Brain microvascular endothelial cell (primary cell): ENCODE measurements around the gene ZNF800.

ENCODE experiments used
- DNase-seq: peaks from one replicate; pipeline ENCODE4 v3.0.0-alpha.2; 2020
- H3K27ac ChIP-seq: fragments of 250-450 bp; sonication (Bioruptor Pico); 2 replicates; pipeline ENCODE4 v1.5.1; 2020; ENCODE audit warnings: mild to moderate bottlenecking, moderate library complexity
- H3K27me3 ChIP-seq: fragments of 250-450 bp; sonication (Bioruptor Pico); replicated peaks from 2 replicates; pipeline ENCODE4 v1.5.1; 2020; ENCODE audit warnings: mild to moderate bottlenecking
- H3K36me3 ChIP-seq: fragments of 250-450 bp; sonication (Bioruptor Pico); replicated peaks from 2 replicates; pipeline ENCODE4 v1.5.1; 2020; ENCODE audit warnings: mild to moderate bottlenecking
- H3K4me3 ChIP-seq: 2 replicates; pipeline ENCODE4 v1.5.1; 2011; ENCODE audit warnings: low read depth, mild to moderate bottlenecking, control low read depth, low read length, moderate library complexity
- in situ Hi-C: cut with HindIII; loops from 2 replicates; pipeline ENCODE4 v1.10.0; 2017; ENCODE audit warnings: low sequenced_read_pairs, low pct_ligation_motif_present
- TF ChIP-seq, protein P1 (sequence below): IDR thresholded peaks from 2 replicates; pipeline ENCODE4 v1.5.1; 2011; ENCODE audit warnings: low read depth, mild to moderate bottlenecking, moderate library complexity, low read length, control low read depth, inconsistent platforms; ENCODE audit errors: missing control alignments

The ZNF800 gene

DNA sequence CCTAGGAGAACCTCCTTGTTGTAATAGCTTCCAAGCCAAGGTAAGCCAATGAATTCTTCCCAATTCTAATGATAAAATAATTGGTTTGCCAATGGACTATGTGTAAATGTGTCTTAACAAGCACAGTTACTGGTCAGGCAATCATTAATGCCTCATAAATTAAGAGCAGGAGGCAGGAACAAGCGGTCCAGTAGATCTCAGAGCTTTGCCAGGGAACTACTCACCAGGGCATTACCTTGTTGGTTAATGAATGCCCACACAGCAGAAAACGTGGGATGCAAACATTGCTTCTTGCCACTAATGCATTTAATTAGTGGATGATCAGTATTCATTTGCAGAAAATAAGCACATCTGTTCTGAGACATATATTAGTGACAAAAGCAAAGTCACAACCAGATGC lies 26.7 kb upstream of the ZNF800 start:
- H3K4me3 ChIP-seq: no peak overlapping the region
- in situ Hi-C loops: no loop called here
- no peaks in the 10 kb centered on the region for H3K36me3 ChIP-seq
- H3K27me3 ChIP-seq: no peaks in the 10 kb centered on the region
- no peak for DNase-seq
- H3K27ac ChIP-seq: no peak overlapping the region
- TF ChIP-seq, protein P1, sequence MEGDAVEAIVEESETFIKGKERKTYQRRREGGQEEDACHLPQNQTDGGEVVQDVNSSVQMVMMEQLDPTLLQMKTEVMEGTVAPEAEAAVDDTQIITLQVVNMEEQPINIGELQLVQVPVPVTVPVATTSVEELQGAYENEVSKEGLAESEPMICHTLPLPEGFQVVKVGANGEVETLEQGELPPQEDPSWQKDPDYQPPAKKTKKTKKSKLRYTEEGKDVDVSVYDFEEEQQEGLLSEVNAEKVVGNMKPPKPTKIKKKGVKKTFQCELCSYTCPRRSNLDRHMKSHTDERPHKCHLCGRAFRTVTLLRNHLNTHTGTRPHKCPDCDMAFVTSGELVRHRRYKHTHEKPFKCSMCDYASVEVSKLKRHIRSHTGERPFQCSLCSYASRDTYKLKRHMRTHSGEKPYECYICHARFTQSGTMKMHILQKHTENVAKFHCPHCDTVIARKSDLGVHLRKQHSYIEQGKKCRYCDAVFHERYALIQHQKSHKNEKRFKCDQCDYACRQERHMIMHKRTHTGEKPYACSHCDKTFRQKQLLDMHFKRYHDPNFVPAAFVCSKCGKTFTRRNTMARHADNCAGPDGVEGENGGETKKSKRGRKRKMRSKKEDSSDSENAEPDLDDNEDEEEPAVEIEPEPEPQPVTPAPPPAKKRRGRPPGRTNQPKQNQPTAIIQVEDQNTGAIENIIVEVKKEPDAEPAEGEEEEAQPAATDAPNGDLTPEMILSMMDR: no peak

DNA sequence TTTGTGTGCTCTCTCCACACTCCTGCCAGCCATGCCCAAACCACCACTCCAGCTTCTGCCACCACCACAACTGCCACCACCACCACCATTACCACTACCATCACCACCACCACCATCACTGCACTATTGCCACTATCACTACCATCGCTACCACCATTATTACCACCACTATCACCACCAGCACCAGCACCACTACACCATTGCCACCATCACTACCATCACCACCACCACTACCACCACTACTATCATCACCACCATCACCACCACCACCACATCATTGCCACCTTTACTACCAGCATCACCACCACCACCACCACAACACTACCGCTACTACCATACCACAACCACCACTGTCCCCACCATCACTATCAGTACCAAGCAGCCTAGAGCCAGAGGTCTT lies 26.0 kb upstream of the ZNF800 start:
- TF ChIP-seq, protein P1: no peak
- DNase-seq: no peak
- Histone ChIP-seq H3K36me3 (no peaks in the 10 kb centered on the region), H3K27me3 (no peaks in the 10 kb centered on the region), H3K4me3 (no peak overlapping the region), H3K27ac (no peak overlapping the region)
- in situ Hi-C loops: no loop called here

DNA sequence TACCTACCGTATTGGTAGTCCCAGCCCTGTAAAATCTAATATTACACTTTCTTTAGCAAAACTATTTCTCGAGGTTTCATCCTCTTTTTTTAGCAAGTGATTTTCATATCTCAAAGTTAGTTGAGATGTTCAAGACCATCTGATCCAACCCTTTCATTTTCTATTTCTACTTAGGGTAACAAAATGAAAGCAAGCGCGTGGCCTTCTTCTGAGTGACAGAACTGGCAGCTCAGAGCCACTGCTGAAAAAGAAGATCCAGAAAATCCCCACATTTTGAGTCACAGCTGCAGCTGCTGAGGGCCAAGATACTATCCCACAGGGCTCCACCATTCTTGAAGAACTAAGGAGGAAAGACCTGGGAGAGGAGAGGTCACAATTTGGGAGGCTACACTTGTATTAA lies 24.8 kb upstream of the ZNF800 start:
- no peaks in the 10 kb centered on the region for H3K36me3 ChIP-seq
- no peak overlapping the region for H3K27ac ChIP-seq
- no peaks in the 10 kb centered on the region for H3K27me3 ChIP-seq
- in situ Hi-C loops: no loop called here
- TF ChIP-seq, protein P1: no peak
- no peak for DNase-seq
- no peak overlapping the region for H3K4me3 ChIP-seq

DNA sequence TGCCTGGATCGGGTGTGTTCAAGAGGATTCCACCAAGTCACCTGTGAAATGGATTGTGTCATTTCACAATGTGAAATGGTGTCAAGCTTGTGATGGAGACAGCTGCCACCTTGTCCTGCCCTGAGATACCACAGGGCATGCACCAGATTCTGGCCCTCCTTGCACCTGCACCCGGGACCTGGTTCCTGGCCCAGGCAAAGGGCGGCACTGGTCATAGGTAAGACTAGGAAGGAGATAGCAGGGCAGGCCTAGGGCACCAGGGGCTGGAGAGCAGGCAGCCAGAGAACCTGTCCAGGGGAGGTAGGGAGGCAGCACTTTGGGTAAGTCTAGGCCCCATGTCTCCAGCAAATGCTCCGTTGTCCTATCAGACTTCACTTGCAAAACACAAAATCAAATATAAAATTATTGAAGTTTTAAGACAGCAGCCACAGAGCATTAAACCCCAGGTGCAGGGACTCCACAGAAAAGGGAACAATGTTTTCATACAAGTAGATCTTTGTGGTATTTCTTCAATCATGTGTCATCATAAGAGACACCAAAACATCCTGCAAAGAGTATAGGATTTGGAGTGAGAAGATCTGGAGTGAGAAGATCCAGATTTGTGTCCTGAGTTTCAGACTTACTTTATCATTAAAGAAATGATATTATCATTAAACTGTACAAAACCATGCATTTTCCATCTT lies 22.7 kb upstream of the ZNF800 start:
- no peak overlapping the region for H3K27ac ChIP-seq
- H3K36me3 ChIP-seq: no peaks in the 10 kb centered on the region
- no peak for DNase-seq
- no peak overlapping the region for H3K4me3 ChIP-seq
- in situ Hi-C loops: no loop called here
- H3K27me3 ChIP-seq: no peaks in the 10 kb centered on the region
- TF ChIP-seq, protein P1: no peak

DNA sequence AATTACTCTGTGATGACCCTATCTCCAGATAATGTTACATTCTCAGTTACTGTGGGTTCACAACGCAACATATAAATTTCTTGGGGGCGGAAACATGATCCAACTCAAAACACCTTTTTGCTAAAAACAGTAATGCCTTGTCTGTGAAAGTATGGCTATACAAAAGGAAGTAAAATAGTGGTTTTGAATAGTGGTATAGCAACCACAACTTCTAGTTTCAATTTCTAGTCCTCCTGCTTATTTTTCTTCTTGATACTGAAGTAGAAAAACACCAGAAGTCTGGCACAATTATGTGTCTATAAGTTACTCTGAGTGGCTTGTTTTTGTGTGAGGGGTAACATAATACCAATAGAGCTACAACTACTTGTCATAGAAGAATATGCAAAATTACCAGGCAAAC lies 21.5 kb upstream of the ZNF800 start:
- TF ChIP-seq, protein P1: no peak
- no peaks in the 10 kb centered on the region for H3K36me3 ChIP-seq
- H3K4me3 ChIP-seq: no peak overlapping the region
- H3K27ac ChIP-seq: no peak overlapping the region
- H3K27me3 ChIP-seq: no peaks in the 10 kb centered on the region
- in situ Hi-C loops: no loop called here
- no peak for DNase-seq

DNA sequence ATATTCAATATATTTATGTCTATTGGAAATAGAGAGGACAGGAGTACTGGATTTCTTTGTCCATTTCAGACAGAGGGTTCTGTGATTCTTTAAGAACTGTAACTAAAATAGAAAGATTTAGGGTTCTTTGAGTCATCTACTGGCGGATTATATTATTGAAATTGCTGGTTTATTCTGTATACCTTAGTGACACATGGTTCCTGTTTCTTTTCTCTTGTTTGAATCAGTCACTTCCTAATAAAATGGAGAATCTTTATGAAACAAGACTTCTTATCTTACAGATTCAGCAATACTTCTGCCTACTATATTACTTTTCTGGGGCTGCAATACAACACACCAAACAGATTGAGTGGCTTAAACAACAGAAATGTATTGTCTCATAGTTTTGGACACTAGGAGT lies 20.8 kb upstream of the ZNF800 start:
- TF ChIP-seq, protein P1: no peak
- Histone ChIP-seq H3K27ac (no peak overlapping the region), H3K36me3 (no peaks in the 10 kb centered on the region), H3K27me3 (no peaks in the 10 kb centered on the region), H3K4me3 (no peak overlapping the region)
- in situ Hi-C loops: no loop called here
- no peak for DNase-seq
